K562 (cell line): Measurements from ENCODE around the gene ITGBL1.

Source experiments
- CEBPB ChIP-seq: fragments of 450-650 bp; IDR thresholded peaks from 2 replicates; pipeline ENCODE4 v1.6.1; 2016; ENCODE audit warnings: missing genetic modification characterization, missing compliant biosample characterization
- E2F3 ChIP-seq: fragments of 250-450 bp; sonication (Bioruptor Pico); IDR thresholded peaks from 2 replicates; pipeline ENCODE4 v1.4.0; 2020; ENCODE audit warnings: mild to moderate bottlenecking
- ERF ChIP-seq: fragments of 450-650 bp; formaldehyde crosslinking; IDR thresholded peaks from 2 replicates; pipeline ENCODE4 v1.4.0; 2020; ENCODE audit warnings: mild to moderate bottlenecking, mixed read lengths
- HCFC1 ChIP-seq: IDR thresholded peaks from 2 replicates; pipeline ENCODE4 v1.6.1; 2012; ENCODE audit warnings: low read depth, low read length, improper control_type of control experiment
- KLF13 ChIP-seq: fragments of 450-650 bp; IDR thresholded peaks from 2 replicates; pipeline ENCODE4 v1.6.1; 2016; ENCODE audit warnings: missing genetic modification characterization, low read depth, mild to moderate bottlenecking, missing compliant biosample characterization, moderate library complexity, borderline replicate concordance
- SOX6 ChIP-seq: fragments of 450-650 bp; IDR thresholded peaks from 2 replicates; pipeline ENCODE4 v1.6.1; 2014; ENCODE audit warnings: mild to moderate bottlenecking
- TRIM24 ChIP-seq, 2 experiments: fragments of 450-650 bp; IDR thresholded peaks; 2 replicates each; pipeline ENCODE4 v1.6.1; 2016
- ZBTB40 ChIP-seq, 2 experiments: fragments of 450-650 bp in 1 of 2; sonication (generic) in 1 of 2; formaldehyde crosslinking in 1 of 2; IDR thresholded peaks; 2 replicates each; pipeline versions ENCODE4 v1.7.1 to v1.9.0; 2016 to 2022; ENCODE audit warnings: inconsistent platforms in 1 of 2, mild to moderate bottlenecking in 1 of 2, missing genetic modification reagents in 1 of 2
- TF ChIP-seq, protein P1 (sequence below): sonication (generic); formaldehyde crosslinking; IDR thresholded peaks from 2 replicates; pipeline ENCODE4 v1.8.1; 2022; ENCODE audit warnings: missing genetic modification reagents
- TF ChIP-seq, protein P2 (sequence below): fragments of 450-650 bp; conservative IDR thresholded peaks from 2 replicates; pipeline ENCODE4 v1.6.1; 2016; ENCODE audit warnings: missing genetic modification characterization, low read depth, mild to moderate bottlenecking, control low read depth, missing compliant biosample characterization
- TF ChIP-seq, protein P3 (sequence below): fragments of 450-650 bp; formaldehyde crosslinking; IDR thresholded peaks from 2 replicates; pipeline ENCODE4 v1.4.0; 2022; ENCODE audit warnings: missing genetic modification characterization
- TF ChIP-seq, protein P4 (sequence below): fragments of 250-450 bp; sonication (Bioruptor Pico); IDR thresholded peaks from 2 replicates; pipeline ENCODE4 v1.4.0; 2020

DNA sequence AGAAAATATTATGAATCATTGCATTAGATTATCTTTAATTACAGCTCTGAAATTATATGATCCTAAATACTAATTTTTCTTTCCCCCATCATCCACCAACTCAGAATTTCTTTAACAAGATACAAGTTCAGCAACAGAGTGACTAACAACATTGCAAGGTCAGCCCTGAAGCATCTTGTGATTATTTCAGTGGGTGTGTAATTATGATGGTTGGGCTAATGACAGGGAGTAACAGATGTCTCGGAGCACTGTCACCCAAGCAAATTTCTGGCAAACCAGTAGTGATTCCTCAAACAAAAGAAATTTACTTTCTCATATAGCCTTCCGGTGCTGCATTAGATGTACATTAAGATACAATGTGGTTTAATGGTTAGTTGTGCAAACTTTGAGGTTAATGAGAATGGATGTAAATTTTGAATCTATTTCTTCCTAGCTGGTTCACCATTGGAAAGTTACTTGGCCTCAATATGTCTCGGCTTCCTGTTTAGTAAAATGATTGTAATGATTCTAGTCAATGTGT is 238.9 kb downstream of the ITGBL1 start:
- TF ChIP-seq SOX6 = no peak
- TF ChIP-seq KLF13 (tag) = no peak
- TF ChIP-seq E2F3 (CRISPR knock-in tag) = no peak
- TF ChIP-seq, protein P1, sequence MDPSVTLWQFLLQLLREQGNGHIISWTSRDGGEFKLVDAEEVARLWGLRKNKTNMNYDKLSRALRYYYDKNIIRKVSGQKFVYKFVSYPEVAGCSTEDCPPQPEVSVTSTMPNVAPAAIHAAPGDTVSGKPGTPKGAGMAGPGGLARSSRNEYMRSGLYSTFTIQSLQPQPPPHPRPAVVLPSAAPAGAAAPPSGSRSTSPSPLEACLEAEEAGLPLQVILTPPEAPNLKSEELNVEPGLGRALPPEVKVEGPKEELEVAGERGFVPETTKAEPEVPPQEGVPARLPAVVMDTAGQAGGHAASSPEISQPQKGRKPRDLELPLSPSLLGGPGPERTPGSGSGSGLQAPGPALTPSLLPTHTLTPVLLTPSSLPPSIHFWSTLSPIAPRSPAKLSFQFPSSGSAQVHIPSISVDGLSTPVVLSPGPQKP (CRISPR knock-in tag) = no peak
- no peak for TF ChIP-seq ERF (CRISPR knock-in tag)
- no peak for TF ChIP-seq HCFC1
- no peak for TF ChIP-seq ZBTB40 (IDR thresholded peaks at IDR 0.05)
- TF ChIP-seq ZBTB40 (CRISPR knock-in tag; IDR thresholded peaks at IDR 0.05) = no peak
- TF ChIP-seq, protein P2, sequence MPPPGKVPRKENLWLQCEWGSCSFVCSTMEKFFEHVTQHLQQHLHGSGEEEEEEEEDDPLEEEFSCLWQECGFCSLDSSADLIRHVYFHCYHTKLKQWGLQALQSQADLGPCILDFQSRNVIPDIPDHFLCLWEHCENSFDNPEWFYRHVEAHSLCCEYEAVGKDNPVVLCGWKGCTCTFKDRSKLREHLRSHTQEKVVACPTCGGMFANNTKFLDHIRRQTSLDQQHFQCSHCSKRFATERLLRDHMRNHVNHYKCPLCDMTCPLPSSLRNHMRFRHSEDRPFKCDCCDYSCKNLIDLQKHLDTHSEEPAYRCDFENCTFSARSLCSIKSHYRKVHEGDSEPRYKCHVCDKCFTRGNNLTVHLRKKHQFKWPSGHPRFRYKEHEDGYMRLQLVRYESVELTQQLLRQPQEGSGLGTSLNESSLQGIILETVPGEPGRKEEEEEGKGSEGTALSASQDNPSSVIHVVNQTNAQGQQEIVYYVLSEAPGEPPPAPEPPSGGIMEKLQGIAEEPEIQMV (tag) = no peak
- TF ChIP-seq TRIM24 (IDR thresholded peaks at IDR 0.05) = no peak
- TF ChIP-seq, protein P3, sequence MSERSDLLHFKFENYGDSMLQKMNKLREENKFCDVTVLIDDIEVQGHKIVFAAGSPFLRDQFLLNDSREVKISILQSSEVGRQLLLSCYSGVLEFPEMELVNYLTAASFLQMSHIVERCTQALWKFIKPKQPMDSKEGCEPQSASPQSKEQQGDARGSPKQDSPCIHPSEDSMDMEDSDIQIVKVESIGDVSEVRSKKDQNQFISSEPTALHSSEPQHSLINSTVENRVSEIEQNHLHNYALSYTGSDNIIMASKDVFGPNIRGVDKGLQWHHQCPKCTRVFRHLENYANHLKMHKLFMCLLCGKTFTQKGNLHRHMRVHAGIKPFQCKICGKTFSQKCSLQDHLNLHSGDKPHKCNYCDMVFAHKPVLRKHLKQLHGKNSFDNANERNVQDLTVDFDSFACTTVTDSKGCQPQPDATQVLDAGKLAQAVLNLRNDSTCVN (CRISPR knock-in tag) = no peak
- TF ChIP-seq, protein P4, sequence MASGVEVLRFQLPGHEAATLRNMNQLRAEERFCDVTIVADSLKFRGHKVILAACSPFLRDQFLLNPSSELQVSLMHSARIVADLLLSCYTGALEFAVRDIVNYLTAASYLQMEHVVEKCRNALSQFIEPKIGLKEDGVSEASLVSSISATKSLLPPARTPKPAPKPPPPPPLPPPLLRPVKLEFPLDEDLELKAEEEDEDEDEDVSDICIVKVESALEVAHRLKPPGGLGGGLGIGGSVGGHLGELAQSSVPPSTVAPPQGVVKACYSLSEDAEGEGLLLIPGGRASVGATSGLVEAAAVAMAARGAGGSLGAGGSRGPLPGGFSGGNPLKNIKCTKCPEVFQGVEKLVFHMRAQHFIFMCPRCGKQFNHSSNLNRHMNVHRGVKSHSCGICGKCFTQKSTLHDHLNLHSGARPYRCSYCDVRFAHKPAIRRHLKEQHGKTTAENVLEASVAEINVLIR (CRISPR knock-in tag) = no peak
- no peak for TF ChIP-seq CEBPB
